ENCODE measurements around the gene DPEP2.

- no peak for TF ChIP-seq CTCF (IDR thresholded peaks at IDR 0.05)
- no peak for TF ChIP-seq POLR2A (IDR thresholded peaks at IDR 0.05)
- TF ChIP-seq POLR2AphosphoS5 (IDR thresholded peaks at IDR 0.05) = no peak
Observed at GRCh38 chr16:67953641-67954375, 45.5 kb downstream of the DPEP2 start.

All from sigmoid colon (tissue), 4 donors.